ENCODE data around the gene DHPS. TPM values are rescaled to one million over a fixed set of nuclear protein-coding genes. Genes with fewer than 3 reads are reported as not detected.
A peak's percentile ranks its signal among the peaks of the same experiment; 100 is the strongest.

Gene DHPS
- total and polyA plus RNA-seq, 2 donors (not counting 3 experiments of a cell fraction or from before 2014, with no cell fraction given), result 68.4 to 90.1 TPM

- TSS peak; percentile 94 for BruUV-seq (replicated peaks)
- peaks cover 10% of the 10 kb centered on the region for H3K4me1 ChIP-seq (ENCODE audit: control insufficient read depth, extremely low read depth, insufficient read depth, low read length)
- peak overlapping the region; percentile 90 for H3K4me2 ChIP-seq (ENCODE audit: insufficient read depth, low read length)
- no peak for TF ChIP-seq GATA2 (IDR thresholded peaks at IDR 0.05; ENCODE audit: insufficient read depth, insufficient read length, low read depth, low read length)
- TF ChIP-seq EZH2 (IDR thresholded peaks at IDR 0.05; ENCODE audit: borderline replicate concordance, low read depth, low read length, severe bottlenecking), result no peak
- TF ChIP-seq POLR2AphosphoS5 (IDR thresholded peaks at IDR 0.05; ENCODE audit: insufficient read depth, low read depth, low read length), result peak; percentile 59
- peak; percentile 62 for TF ChIP-seq POLR2A (IDR thresholded peaks at IDR 0.05; ENCODE audit: low read depth, low read length)
- TF ChIP-seq MYC (IDR thresholded peaks at IDR 0.05; ENCODE audit: low read depth, low read length), result peak; percentile 47
- peak; percentile 98 for TF ChIP-seq MAX (IDR thresholded peaks at IDR 0.05; ENCODE audit: insufficient read depth, insufficient read length)
- TF ChIP-seq CTCF (IDR thresholded peaks at IDR 0.05; ENCODE audit: extremely low read depth in 1 of 2, insufficient read depth in 1 of 2, low read depth in 1 of 2, low read length in 2 of 2), result no peak
- TF ChIP-seq JUN (IDR thresholded peaks at IDR 0.05; ENCODE audit: borderline replicate concordance, insufficient read depth, insufficient read length, low read depth), result no peak
- TF ChIP-seq FOS (IDR thresholded peaks at IDR 0.05; ENCODE audit: borderline replicate concordance, insufficient read depth, low read length), result no peak
- H3K4me3 ChIP-seq (replicated peaks in 1 of 3; ENCODE audit: insufficient read depth in 1 of 3, low read depth in 1 of 3, low read length in 3 of 3), result peak overlapping the region; percentile 62 to 88 (median 62)
- H3K27ac ChIP-seq (ENCODE audit: insufficient read depth, low read depth, low read length), result peak overlapping the region; percentile 57
- peaks cover 3 to 9% of the 10 kb centered on the region in 2 experiments for H3K36me3 ChIP-seq (ENCODE audit: control insufficient read depth in 2 of 2, extremely low read depth in 1 of 2, insufficient read depth in 2 of 2, low read length in 2 of 2)
- no peaks in the 10 kb centered on the region for H3K27me3 ChIP-seq (ENCODE audit: control insufficient read depth in 2 of 2, insufficient read depth in 2 of 2, low read length in 2 of 2)
- DNase-seq (ENCODE audit: low read depth, low spot score) (peak; percentile 97), FAIRE-seq (peak; percentile 96)
- dilution Hi-C loops (cut with MboI; ENCODE audit: extremely low pct_ligation_motif_present, low sequenced_read_pairs) (no loop called here), intact Hi-C loops (cut with micrococcal nuclease) (loop anchor here (1.0 to 5.0 kb wide), 4 partner anchors 12 to 375 kb away; partner anchors contain the start of genes FBXW9 and TRIR)
- no peaks in the 10 kb centered on the region for H3K9me1 ChIP-seq (replicated peaks; ENCODE audit: control insufficient read depth, extremely low read depth, insufficient read depth, low read length)
- H3K9ac ChIP-seq (replicated peaks; ENCODE audit: extremely low read depth, insufficient read depth, low read length), result peak overlapping the region; percentile 78
- H3K79me2 ChIP-seq (ENCODE audit: control insufficient read depth, insufficient read depth, low read length), result peaks cover 54% of the 10 kb centered on the region
- ChIA-PET POLR2A (interaction anchor here (0.6 to 3.2 kb wide), 5 partner anchors 11 to 1800 kb away, joined by 3 to 14 read pairs (median 5); partner anchors contain the start of genes GET3, JUNB and TRIR), CTCF (interaction anchor here (0.9 to 4.5 kb wide), 11 partner anchors 9 to 125 kb away, joined by 3 to 38 read pairs (median 5); no protein-coding TSS in a partner anchor)
- H2AFZ ChIP-seq (ENCODE audit: low read depth, low read length), result peak overlapping the region; percentile 28
- H3K9me3 ChIP-seq (replicated peaks; ENCODE audit: control insufficient read depth, insufficient read depth, low read length), result no peaks in the 10 kb centered on the region
- H4K20me1 ChIP-seq (replicated peaks; ENCODE audit: control insufficient read depth, extremely low read depth, insufficient read depth, low read length), result no peaks in the 10 kb centered on the region
Measured at GRCh38 chr19:12722566-12723380, 41.1 kb upstream of the DHPS start.
